NT2/D1 (cell line): Measurements from ENCODE around the gene TTLL11.
"Not testable (repeated sequence)": the region's sequence is repeated elsewhere in the genome, so short reads cannot be mapped to it uniquely, and the experiment has no call there.

Source experiments
- SUZ12 ChIP-seq: IDR thresholded peaks from 2 replicates; pipeline ENCODE4 v1.6.1; 2011; ENCODE audit not compliant: insufficient read length, insufficient read depth; ENCODE audit errors: extremely low read depth
- ZNF274 ChIP-seq: IDR thresholded peaks from 2 replicates; pipeline ENCODE4 v1.6.1; 2011; ENCODE audit warnings: mild to moderate bottlenecking, low read depth, low read length

DNA sequence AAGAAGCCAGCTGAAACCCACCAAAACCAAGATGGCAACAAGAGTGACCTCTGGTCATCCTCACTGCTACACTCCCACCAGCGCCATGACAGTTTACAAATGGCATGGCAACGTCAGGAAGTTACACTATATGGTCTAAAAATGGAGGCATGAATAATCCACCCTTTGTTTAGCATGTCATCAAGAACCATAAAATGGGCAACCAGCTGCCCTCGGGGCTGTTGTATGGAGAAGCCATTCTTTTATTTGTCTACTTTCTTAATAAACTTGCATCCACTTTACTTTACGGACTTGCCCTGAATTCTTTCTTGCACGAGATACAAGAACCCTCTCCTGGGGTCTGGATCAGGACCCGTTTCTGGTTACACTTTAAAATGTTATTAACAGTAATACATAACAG lies 92.6 kb downstream of the TTLL11 start:
- TF ChIP-seq SUZ12, ZNF274: not testable (repeated sequence)
